Measurements from ENCODE around the gene AIMP2.
A peak's percentile ranks its signal among the peaks of the same experiment; 100 is the strongest.
"Not testable (repeated sequence)": the region's sequence is repeated elsewhere in the genome, so short reads cannot be mapped to it uniquely, and the experiment has no call there.

The AIMP2 gene

GRCh38 chr7:6008668-6009611 is at the start of gene AIMP2, which contains the start of gene PMS2:
TSS of gene AIMP2 (plus strand) at chr7:6009272. CDS start at chr7:6009364, 92 bp downstream.
TSS of gene PMS2 (minus strand) at chr7:6009049. CDS start at chr7:6009019, 30 bp downstream.
- peak; percentile 98 to 99 for DNase-seq

- DNase-seq, result not testable (repeated sequence)
These were observed 45.9 kb upstream of the AIMP2 start for GRCh38 chr7:5963205-5963604.

GRCh38 chr7:5963810-5964209 is 45.3 kb upstream of the AIMP2 start:
- DNase-seq, result not testable (repeated sequence)

GRCh38 chr7:5970347-5970911 is 38.6 kb upstream of the AIMP2 start, which contains the start of gene RSPH10B:
TSS of gene RSPH10B (minus strand) at chr7:5970689. CDS start at chr7:5967116, 3,573 bp downstream.
- not testable (repeated sequence) for DNase-seq

GRCh38 chr7:5973580-5973979 is 35.5 kb upstream of the AIMP2 start:
- DNase-seq, result not testable (repeated sequence)

GRCh38 chr7:5979680-5980314 is 29.3 kb upstream of the AIMP2 start:
- not testable (repeated sequence) for DNase-seq

- DNase-seq, result not testable (repeated sequence)
These were observed 22.0 kb upstream of the AIMP2 start for GRCh38 chr7:5987061-5987460.

GRCh38 chr7:5997210-5997808 is 11.8 kb upstream of the AIMP2 start:
- DNase-seq, result peak in 1 of 2 experiments; percentile 81

- no peak for DNase-seq
These were observed 1.7 kb upstream of the AIMP2 start for GRCh38 chr7:6007386-6007785.

- not testable (repeated sequence) for DNase-seq
These were observed 1.1 kb upstream of the AIMP2 start for GRCh38 chr7:6007835-6008590.

GRCh38 chr7:6010370-6010769 is 1.3 kb downstream of the AIMP2 start:
- DNase-seq, result not testable (repeated sequence)

- no peak for DNase-seq
These were observed 2.5 kb downstream of the AIMP2 start for GRCh38 chr7:6011541-6011940.

- no peak for DNase-seq
These were observed 3.5 kb downstream of the AIMP2 start for GRCh38 chr7:6012355-6013104.

- no peak for DNase-seq
These were observed 7.0 kb downstream of the AIMP2 start for GRCh38 chr7:6015917-6016652.

GRCh38 chr7:6016653-6016966 is 7.5 kb downstream of the AIMP2 start:
- no peak for DNase-seq

GRCh38 chr7:6020371-6021286 is 11.6 kb downstream of the AIMP2 start:
- no peak for DNase-seq

GRCh38 chr7:6022707-6023106 is 13.6 kb downstream of the AIMP2 start:
- no peak for DNase-seq

- no peak for DNase-seq
These were observed 14.9 kb downstream of the AIMP2 start for GRCh38 chr7:6023974-6024435.

- peak in 1 of 2 experiments; percentile 29 for DNase-seq
These were observed 17.1 kb downstream of the AIMP2 start for GRCh38 chr7:6026011-6026819.
